A549 (cell line): ENCODE results near the gene CHMP4A. TPM values are rescaled to one million over a fixed set of nuclear protein-coding genes. Genes with fewer than 3 reads are reported as not detected.

ENCODE experiments used
- ATAC-seq, 2 experiments: fragments of 200-7000 bp in 1 of 2; fragments of >200 bp in 1 of 2; cut with Nextera tagmentation in 1 of 2; cut with Tn5 transposase in 1 of 2; 3 replicates each; pipeline versions ENCODE4 v1.8.0 to v1.9.1; 2018 to 2020; ENCODE audit warnings: mild to moderate bottlenecking in 1 of 2, moderate library complexity in 1 of 2
- CTCF ChIA-PET: fragments of 300-600 bp; sonication (Branson Sonifier 250); formaldehyde crosslinking; extraction: SDS; loops from one replicate; lab custom pipeline; 2021; ENCODE audit warnings: antibody characterized with exemption, inconsistent platforms; lab: Yijun Ruan, JAX
- POLR2A ChIA-PET: fragments of 350-600 bp; formaldehyde crosslinking; extraction: SDS; loops from one replicate; lab custom pipeline; 2021; ENCODE audit warnings: antibody characterized with exemption, inconsistent platforms; lab: Yijun Ruan, JAX
- DNase-seq, 2 experiments: peaks; one replicate each; pipeline versions ENCODE4 v3.0.0 to v3.0.0-alpha.2; 2011 to 2016; ENCODE audit warnings: low read depth in 1 of 2, low spot score in 1 of 2
- FAIRE-seq: peaks from 2 replicates; lab custom pipeline; 2011; peaks lifted over from hg19 to GRCh38; lab: Jason Lieb, UNC
- H3K27ac ChIP-seq, 2 experiments: fragments of >200 bp; sonication (Bioruptor Twin); formaldehyde crosslinking; 3 replicates each; pipeline ENCODE4 v1.5.1; 2016 to 2017
- H3K4me1 ChIP-seq: fragments of >200 bp; sonication (Bioruptor Twin); formaldehyde crosslinking; 3 replicates; pipeline ENCODE4 v1.6.1; 2016
- H3K4me2 ChIP-seq: fragments of >200 bp; sonication (Bioruptor Twin); formaldehyde crosslinking; 3 replicates; pipeline ENCODE4 v1.6.1; 2016
- H3K4me3 ChIP-seq: fragments of >200 bp; sonication (Bioruptor Twin); formaldehyde crosslinking; 3 replicates; pipeline ENCODE4 v1.5.1; 2016
- H3K9me3 ChIP-seq: fragments of >200 bp; sonication (Bioruptor Twin); formaldehyde crosslinking; 3 replicates; pipeline ENCODE4 v1.6.1; 2016
- BCL3 ChIP-seq: fragments of >200 bp; sonication (Bioruptor Twin); formaldehyde crosslinking; IDR thresholded peaks from 3 replicates; pipeline ENCODE4 v1.6.1; 2016
- CBX8 ChIP-seq: fragments of 200-600 bp; sonication (generic); IDR thresholded peaks from 2 replicates; pipeline ENCODE4 v1.6.1; 2016
- EHF ChIP-seq: fragments of 250-450 bp; sonication (Bioruptor Pico); IDR thresholded peaks from 2 replicates; pipeline ENCODE4 v1.5.0; 2020; ENCODE audit warnings: mild to moderate bottlenecking
- FOXS1 ChIP-seq: fragments of 250-450 bp; sonication (Bioruptor Pico); IDR thresholded peaks from 2 replicates; pipeline ENCODE4 v1.5.0; 2020; ENCODE audit warnings: mild to moderate bottlenecking, moderate library complexity
- JUN ChIP-seq, 2 experiments: fragments of >200 bp; sonication (Bioruptor Twin); formaldehyde crosslinking; IDR thresholded peaks; 2 replicates in 1 of 2; 3 replicates in 1 of 2; pipeline ENCODE4 v1.6.1; 2016 to 2017
- JUNB ChIP-seq: fragments of >200 bp; sonication (Bioruptor Twin); formaldehyde crosslinking; IDR thresholded peaks from 2 replicates; pipeline ENCODE4 v1.6.1; 2016
- KDM5A ChIP-seq: fragments of 200-600 bp; sonication (generic); IDR thresholded peaks from 2 replicates; pipeline ENCODE4 v1.6.1; 2016; ENCODE audit warnings: antibody characterized with exemption, mild to moderate bottlenecking
- REST ChIP-seq: fragments of 200-600 bp; sonication (generic); IDR thresholded peaks from 2 replicates; pipeline ENCODE4 v1.6.1; 2016; ENCODE audit warnings: antibody characterized with exemption, mild to moderate bottlenecking, moderate library complexity
- TP53 ChIP-seq: fragments of 250-450 bp; sonication (Bioruptor Pico); IDR thresholded peaks from 2 replicates; pipeline ENCODE4 v1.5.0; 2021; ENCODE audit warnings: mild to moderate bottlenecking, moderate library complexity
- USF2 ChIP-seq: fragments of 450-650 bp; IDR thresholded peaks from 2 replicates; pipeline ENCODE4 v1.6.1; 2014; ENCODE audit warnings: antibody characterized with exemption
- ZC3H11A ChIP-seq: fragments of 450-650 bp; IDR thresholded peaks from 2 replicates; pipeline ENCODE4 v1.6.1; 2014; ENCODE audit warnings: antibody characterized with exemption, mild to moderate bottlenecking
- WGBS: methylation state at CpG from one replicate; pipeline ENCODE4 v1.1.6; 2017; ENCODE audit errors: missing lambda C conversion rate; 5-methylcytosine and 5-hydroxymethylcytosine counted together
- polyA plus RNA-seq, 4 experiments: library from polyadenylated mRNA; depleted of rRNA in 3 of 4; stranded (reverse); fragments of >200 nt; fragmentation: RNase III in 1 of 4; extraction: RNeasy Plus Mini Kit Qiagen cat#74134 plus additional on column Dnase treatment in 1 of 4; gene quantifications; 2 replicates in 3 of 4; 3 replicates in 1 of 4; pipeline ENCODE4 v1.2.3, GENCODE V29; 2011 to 2017

CHMP4A gene
- polyA plus RNA-seq, 2 of the 4 experiments (the other 2 are of a cell fraction) = 102 to 112 TPM

GRCh38 chr14:24238123-24238522 lies 24.8 kb upstream of the CHMP4A start (continued):
- TF ChIP-seq REST = no peak

GRCh38 chr14:24237463-24237955 lies 24.2 kb upstream of the CHMP4A start:
- H3K27ac ChIP-seq = no peak overlapping the region
- TF ChIP-seq USF2 (no peak), BCL3 (no peak), KDM5A (no peak), FOXS1 (no peak), EHF (no peak)
- TF ChIP-seq, all 56 proteins: peak for 0
- DNase-seq = no peak
- H3K4me2 ChIP-seq = no peak overlapping the region
- H3K4me1 ChIP-seq = peaks cover 15% of the 10 kb centered on the region
- POLR2A ChIA-PET = interaction anchor here (1.5 kb wide), 2 partner anchors 34 to 62 kb away, joined by 4 read pairs; partner anchors contain the start of genes DHRS1, NOP9 and RABGGTA
- no peak for FAIRE-seq
- WGBS = 100% methylated on average over 2 of the region's 2 CpGs
- no peak for ATAC-seq
- no peak overlapping the region for H3K4me3 ChIP-seq
- CTCF ChIA-PET = interaction anchor here (0.8 to 21.7 kb wide), 7 partner anchors 21 to 194 kb away, joined by 3 to 601 read pairs (median 5); partner anchors contain the start of genes CIDEB, DHRS1, LTB4R and LTB4R2
- H3K9me3 ChIP-seq = no peaks in the 10 kb centered on the region

- POLR2A ChIA-PET = interaction anchor here (0.6 to 1.5 kb wide), 2 partner anchors 13 to 34 kb away, joined by 3 to 4 read pairs; partner anchors contain the start of gene RABGGTA
- 93% methylated on average over 6 of the region's 6 CpGs for WGBS
These were observed 23.6 kb upstream of the CHMP4A start for GRCh38 chr14:24236689-24237462.

GRCh38 chr14:24235804-24236688 lies 22.8 kb upstream of the CHMP4A start:
- Histone ChIP-seq H3K27ac (no peak overlapping the region), H3K4me1 (peaks cover 12% of the 10 kb centered on the region), H3K4me3 (no peak overlapping the region), H3K9me3 (no peaks in the 10 kb centered on the region), H3K4me2 (no peak overlapping the region)
- CTCF ChIA-PET = interaction anchor here (1.2 to 21.7 kb wide), 3 partner anchors 20 to 66 kb away, joined by 6 to 601 read pairs (median 11); partner anchors contain the start of genes CIDEB, DHRS1, LTB4R and LTB4R2
- FAIRE-seq (no peak), DNase-seq (no peak), ATAC-seq (no peak)
- WGBS = 96% methylated on average over 5 of the region's 5 CpGs
- TF ChIP-seq CBX8 (no peak), JUN (IDR thresholded peaks at IDR 0.05) (peak in 1 of 2 experiments; percentile 30; a peak in 1 of 5 replicates)
- POLR2A ChIA-PET = interaction anchor here (0.6 to 1.1 kb wide), 2 partner anchors 12 to 35 kb away, joined by 3 to 5 read pairs; partner anchors contain the start of gene RABGGTA

More at GRCh38 chr14:24236689-24237462, 23.6 kb upstream of the CHMP4A start:
- no peak for DNase-seq
- FAIRE-seq = no peak
- Histone ChIP-seq H3K4me1 (peaks cover 15% of the 10 kb centered on the region), H3K9me3 (no peaks in the 10 kb centered on the region), H3K27ac (no peak overlapping the region), H3K4me3 (no peak overlapping the region), H3K4me2 (no peak overlapping the region)
- no peak for ATAC-seq
- TF ChIP-seq ZC3H11A = no peak
- no peak for TF ChIP-seq JUNB
- no peak for TF ChIP-seq TP53 (CRISPR knock-in tag)
- CTCF ChIA-PET = interaction anchor here (0.8 to 21.7 kb wide), 5 partner anchors 21 to 195 kb away, joined by 3 to 601 read pairs (median 7); partner anchors contain the start of genes CIDEB, DHRS1, LTB4R and LTB4R2
